ENCODE data around the gene TBX6.

DNA sequence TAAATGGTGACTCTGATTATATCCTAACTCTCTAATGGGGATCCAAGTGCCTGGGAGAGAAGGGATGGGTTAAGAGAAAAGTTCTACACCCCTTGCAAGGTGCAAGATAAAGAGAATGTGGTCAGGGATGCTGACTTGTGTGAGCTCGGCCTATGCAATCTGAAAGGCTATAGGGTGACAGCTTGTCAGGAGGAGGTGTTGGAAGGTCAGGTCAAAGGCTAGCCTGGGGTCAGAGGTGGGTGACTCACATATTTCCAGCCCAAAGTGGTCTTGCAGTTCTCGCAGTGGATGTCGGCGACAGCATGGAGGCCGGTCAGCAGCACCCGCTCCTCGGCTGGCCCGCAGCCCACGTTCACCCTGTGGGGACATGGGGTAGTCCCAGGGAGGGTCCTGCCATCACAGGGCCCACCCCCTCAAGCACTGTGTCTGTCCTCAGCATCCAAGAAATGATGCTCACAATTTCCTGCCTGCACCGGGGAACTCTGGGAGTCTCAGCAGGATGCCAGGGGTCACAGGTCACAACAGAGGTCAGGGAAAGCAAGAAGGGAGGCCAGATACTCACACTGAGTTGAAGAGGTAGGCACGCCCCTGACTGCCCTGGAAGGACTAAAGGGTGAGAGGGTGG, 2.9 kb upstream of the TBX6 start:
- TF ChIP-seq, protein P1, sequence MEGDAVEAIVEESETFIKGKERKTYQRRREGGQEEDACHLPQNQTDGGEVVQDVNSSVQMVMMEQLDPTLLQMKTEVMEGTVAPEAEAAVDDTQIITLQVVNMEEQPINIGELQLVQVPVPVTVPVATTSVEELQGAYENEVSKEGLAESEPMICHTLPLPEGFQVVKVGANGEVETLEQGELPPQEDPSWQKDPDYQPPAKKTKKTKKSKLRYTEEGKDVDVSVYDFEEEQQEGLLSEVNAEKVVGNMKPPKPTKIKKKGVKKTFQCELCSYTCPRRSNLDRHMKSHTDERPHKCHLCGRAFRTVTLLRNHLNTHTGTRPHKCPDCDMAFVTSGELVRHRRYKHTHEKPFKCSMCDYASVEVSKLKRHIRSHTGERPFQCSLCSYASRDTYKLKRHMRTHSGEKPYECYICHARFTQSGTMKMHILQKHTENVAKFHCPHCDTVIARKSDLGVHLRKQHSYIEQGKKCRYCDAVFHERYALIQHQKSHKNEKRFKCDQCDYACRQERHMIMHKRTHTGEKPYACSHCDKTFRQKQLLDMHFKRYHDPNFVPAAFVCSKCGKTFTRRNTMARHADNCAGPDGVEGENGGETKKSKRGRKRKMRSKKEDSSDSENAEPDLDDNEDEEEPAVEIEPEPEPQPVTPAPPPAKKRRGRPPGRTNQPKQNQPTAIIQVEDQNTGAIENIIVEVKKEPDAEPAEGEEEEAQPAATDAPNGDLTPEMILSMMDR (IDR thresholded peaks at IDR 0.05; ENCODE audit: insufficient read depth, low read length), result no peak
- TF ChIP-seq, protein P2, sequence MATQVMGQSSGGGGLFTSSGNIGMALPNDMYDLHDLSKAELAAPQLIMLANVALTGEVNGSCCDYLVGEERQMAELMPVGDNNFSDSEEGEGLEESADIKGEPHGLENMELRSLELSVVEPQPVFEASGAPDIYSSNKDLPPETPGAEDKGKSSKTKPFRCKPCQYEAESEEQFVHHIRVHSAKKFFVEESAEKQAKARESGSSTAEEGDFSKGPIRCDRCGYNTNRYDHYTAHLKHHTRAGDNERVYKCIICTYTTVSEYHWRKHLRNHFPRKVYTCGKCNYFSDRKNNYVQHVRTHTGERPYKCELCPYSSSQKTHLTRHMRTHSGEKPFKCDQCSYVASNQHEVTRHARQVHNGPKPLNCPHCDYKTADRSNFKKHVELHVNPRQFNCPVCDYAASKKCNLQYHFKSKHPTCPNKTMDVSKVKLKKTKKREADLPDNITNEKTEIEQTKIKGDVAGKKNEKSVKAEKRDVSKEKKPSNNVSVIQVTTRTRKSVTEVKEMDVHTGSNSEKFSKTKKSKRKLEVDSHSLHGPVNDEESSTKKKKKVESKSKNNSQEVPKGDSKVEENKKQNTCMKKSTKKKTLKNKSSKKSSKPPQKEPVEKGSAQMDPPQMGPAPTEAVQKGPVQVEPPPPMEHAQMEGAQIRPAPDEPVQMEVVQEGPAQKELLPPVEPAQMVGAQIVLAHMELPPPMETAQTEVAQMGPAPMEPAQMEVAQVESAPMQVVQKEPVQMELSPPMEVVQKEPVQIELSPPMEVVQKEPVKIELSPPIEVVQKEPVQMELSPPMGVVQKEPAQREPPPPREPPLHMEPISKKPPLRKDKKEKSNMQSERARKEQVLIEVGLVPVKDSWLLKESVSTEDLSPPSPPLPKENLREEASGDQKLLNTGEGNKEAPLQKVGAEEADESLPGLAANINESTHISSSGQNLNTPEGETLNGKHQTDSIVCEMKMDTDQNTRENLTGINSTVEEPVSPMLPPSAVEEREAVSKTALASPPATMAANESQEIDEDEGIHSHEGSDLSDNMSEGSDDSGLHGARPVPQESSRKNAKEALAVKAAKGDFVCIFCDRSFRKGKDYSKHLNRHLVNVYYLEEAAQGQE (IDR thresholded peaks at IDR 0.05; ENCODE audit: insufficient replicate concordance, low read depth), result no peak
- TF ChIP-seq POLR2AphosphoS5 (IDR thresholded peaks at IDR 0.05; ENCODE audit: low read depth), result no peak

Measured in HL-60 (cell line).